Measurements from ENCODE around the gene EEF1E1.

The EEF1E1 gene

GRCh38 chr6:8087870-8088754 is 14.2 kb downstream of the EEF1E1 start:
- DNase-seq: no peak

GRCh38 chr6:8086755-8087306 is 15.5 kb downstream of the EEF1E1 start:
- no peak for DNase-seq

- DNase-seq: no peak
Measured at GRCh38 chr6:8085053-8085511, 17.3 kb downstream of the EEF1E1 start.

DNA sequence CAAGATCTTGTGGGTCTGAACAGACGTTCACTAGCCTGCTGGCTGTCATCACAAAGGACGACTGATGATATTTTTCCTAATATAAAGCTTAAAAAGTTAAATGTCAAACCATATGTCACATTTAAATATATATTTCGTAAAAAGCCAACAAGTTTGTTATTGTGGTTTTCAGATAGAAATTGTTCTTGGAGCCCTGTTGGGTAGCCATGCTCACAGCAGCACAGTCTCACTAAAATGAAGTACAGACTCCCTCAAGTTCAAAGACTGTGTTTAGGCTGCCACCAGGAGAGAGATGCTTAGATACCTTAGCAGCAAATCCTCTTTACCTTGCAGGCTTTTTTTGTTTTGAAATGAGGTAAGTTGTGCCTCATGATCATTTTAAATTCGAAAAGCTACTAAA is 17.8 kb downstream of the EEF1E1 start:
- DNase-seq: no peak

DNA sequence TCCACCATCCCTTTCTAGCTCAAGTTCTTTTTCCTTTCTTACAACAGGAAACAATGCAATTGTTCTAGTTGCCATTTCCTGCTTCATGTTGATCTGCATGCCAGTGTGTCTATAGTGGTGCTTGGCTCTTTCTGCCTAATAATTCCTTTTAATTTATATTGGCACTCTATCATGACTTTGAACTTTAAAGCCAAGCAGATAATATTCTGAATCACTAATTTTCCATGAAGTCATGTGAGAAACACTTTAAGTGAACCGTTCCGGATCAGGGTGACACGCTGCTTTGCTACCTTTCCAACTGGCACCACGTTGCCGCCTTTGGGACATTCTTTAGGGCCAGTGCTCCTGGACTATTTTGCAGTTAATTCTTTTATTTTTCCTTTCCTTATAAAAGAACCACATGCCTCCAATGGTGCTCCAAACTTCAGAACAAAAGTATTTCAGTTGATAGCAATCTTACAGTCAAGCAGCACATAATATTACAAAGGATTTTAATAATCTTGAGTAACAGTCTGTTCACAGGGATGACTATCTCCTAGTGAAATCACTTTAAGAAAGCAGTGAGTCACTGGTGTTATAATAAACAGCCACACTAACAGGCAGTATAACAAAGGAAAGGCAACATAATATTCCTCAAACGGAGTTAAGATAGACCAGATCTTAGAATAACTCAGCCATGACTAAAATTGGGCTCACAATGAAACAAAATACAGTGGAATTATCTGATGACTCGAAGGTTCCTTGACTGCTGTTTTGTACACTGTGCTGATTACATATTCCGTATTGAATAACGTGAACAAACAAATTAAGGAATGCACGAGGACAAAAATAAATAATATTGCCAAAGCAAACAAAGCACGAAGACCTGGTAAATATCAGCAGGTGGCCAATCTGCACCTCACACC is 19.1 kb downstream of the EEF1E1 start:
- DNase-seq: no peak

DNA sequence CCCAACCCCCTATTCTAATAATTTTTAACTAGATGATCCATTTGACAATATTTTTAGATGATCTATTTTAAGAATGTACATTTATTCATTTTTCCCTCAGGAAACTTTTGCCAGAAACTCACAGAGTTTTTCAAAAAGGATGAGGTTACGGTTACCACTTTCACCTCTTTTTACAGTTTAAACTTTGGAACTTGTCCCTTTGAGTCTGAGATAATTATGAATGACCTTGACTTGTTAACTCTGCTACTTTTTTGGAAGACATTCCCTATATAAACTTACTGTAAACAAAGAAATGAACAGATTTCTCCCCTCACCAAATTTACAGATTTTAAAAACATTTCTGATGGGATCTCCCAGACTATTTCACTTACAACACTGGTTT is 19.8 kb downstream of the EEF1E1 start:
- DNase-seq: no peak

GRCh38 chr6:8080362-8081151 is 21.8 kb downstream of the EEF1E1 start:
- DNase-seq: no peak

GRCh38 chr6:8079126-8079525 is 23.2 kb downstream of the EEF1E1 start:
- DNase-seq: no peak

- DNase-seq: no peak
Measured at GRCh38 chr6:8077991-8078390, 24.4 kb downstream of the EEF1E1 start.

DNA sequence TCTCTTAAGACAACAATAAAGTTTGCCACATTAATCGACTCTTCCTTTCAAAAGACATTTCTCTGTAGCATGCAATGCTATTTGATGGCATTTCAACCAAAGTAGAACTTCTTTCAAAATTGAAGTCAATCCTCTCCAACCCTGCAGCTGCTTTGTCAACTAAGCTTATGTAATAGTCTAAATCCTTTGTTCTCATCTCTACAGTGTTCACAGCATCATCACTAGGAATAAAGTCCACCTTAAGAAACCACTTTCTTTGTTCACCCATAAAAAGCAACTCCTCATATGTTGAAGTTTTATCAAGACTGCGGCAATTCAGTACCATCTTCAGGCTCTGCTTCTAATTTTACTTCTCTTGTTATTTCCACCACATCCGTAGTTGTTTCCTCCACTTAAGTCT is 26.6 kb downstream of the EEF1E1 start:
- DNase-seq: no peak

DNA sequence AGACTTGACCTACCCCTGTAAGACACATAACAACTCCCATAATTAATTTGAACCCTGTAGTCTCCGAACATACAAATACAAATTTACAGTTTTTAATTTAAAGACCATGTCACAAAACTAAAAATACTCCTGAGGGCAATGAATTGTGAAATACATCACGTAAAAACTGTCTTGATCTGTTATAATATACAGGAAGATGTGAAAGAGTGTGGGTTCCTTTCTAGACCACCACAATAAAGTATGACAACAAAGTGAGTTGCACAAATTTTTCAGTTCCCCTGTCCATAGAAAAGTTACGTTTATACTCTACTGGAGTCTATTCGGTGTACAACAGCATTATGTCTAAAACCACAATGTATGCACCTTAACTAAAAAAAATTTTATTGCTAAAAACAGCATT is 27.2 kb downstream of the EEF1E1 start:
- no peak for DNase-seq

- no peak for DNase-seq
Measured at GRCh38 chr6:8074213-8074612, 28.1 kb downstream of the EEF1E1 start.

GRCh38 chr6:8073758-8074157 is 28.6 kb downstream of the EEF1E1 start:
- no peak for DNase-seq

GRCh38 chr6:8070718-8071117 is 31.6 kb downstream of the EEF1E1 start:
- DNase-seq: no peak

- no peak for DNase-seq
Measured at GRCh38 chr6:8069631-8070284, 32.6 kb downstream of the EEF1E1 start.

- DNase-seq: no peak
Measured at GRCh38 chr6:8069151-8069550, 33.2 kb downstream of the EEF1E1 start.

- peak; percentile 20 for DNase-seq
Measured at GRCh38 chr6:8066108-8066507, 36.2 kb downstream of the EEF1E1 start.

- no peak for DNase-seq
Measured at GRCh38 chr6:8065519-8065911, 36.8 kb downstream of the EEF1E1 start.

GRCh38 chr6:8064638-8065518 is 37.5 kb downstream of the EEF1E1 start:
- no peak for DNase-seq

DNA sequence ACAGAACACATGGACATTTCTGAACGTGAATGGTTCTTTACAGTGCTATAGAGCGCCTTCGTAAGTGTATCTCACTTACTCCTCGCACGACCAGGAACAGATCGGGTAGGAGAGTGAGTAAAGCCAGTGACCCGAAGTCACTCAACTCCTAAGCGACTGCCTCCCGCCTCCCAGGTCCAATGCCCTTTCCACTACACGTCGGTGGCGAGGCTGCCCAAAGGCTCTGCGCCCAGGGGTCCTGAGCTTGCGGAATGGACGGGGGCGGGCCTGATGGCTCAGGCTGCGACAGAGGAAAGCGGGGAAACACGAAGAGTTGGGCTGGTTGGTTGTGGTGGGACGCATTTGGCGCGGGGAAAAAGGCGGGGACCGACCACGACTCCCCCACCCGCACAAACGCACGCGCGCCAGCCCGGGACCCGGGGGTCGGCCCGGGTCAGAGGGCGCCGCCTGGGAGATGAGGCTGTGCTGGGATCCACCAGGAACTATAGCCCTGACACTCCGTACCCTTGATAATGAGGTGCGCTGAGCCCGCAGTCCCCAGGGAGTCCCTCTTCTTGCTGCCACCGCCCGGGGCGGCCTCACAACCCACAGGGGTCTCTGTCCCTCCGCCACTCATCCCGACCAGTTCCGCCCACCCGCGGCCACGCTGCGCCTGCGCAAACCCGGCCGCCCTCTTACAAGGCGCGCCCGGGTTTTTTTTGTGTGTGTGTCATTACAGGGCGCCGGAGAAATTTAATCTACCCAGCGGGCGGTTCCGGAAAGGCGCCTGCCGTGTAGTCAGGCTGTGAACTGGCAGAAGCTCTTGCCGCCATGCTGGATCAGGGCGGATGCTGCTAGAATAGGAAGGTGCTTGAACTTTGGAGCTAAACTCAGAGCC is 38.3 kb downstream of the EEF1E1 start, which contains the start of gene BLOC1S5:
BLOC1S5 (minus strand) TSS at position 629 of the 877 bp plus-strand sequence; CDS start at position 616, 13 bp downstream.
- peak; percentile 100 for DNase-seq
